Hematopoietic multipotent progenitor cell treated with erythropoietin and hydrocortisone succinate and interleukin-3 and kit ligand, for 6 days (in vitro differentiated cells): ENCODE results near the gene SENP3.

Experiments used
- DNase-seq: peaks from one replicate; pipeline ENCODE4 v3.0.0-alpha.2; 2015

Gene SENP3

GRCh38 chr17:7577327-7578199, 15.8 kb downstream of the SENP3 start:
- peak; percentile 19 for DNase-seq

- DNase-seq: peak; percentile 92
These were observed 17.5 kb downstream of the SENP3 start, which contains the start of gene CD68 for GRCh38 chr17:7579001-7579833. CD68 (plus strand) TSS chr17:7579638; CDS start chr17:7579678, 40 bp downstream.

GRCh38 chr17:7579834-7580603, 18.3 kb downstream of the SENP3 start:
- DNase-seq: peak; percentile 14

- peak; percentile 78 for DNase-seq
These were observed 19.2 kb downstream of the SENP3 start for GRCh38 chr17:7580604-7581575.

- DNase-seq: no peak
These were observed 20.9 kb downstream of the SENP3 start for GRCh38 chr17:7582396-7583252.

- peak; percentile 98 for DNase-seq
These were observed 21.8 kb downstream of the SENP3 start, which contains the start of gene MPDU1 for GRCh38 chr17:7583253-7584109. MPDU1 (plus strand) TSS chr17:7583852; CDS start chr17:7583863, 11 bp downstream.

- peak; percentile 56 for DNase-seq
These were observed 25.1 kb downstream of the SENP3 start for GRCh38 chr17:7586673-7587419.

GRCh38 chr17:7587420-7588151, 25.9 kb downstream of the SENP3 start:
- peak; percentile 61 for DNase-seq

- DNase-seq: no peak
These were observed 27.0 kb downstream of the SENP3 start for GRCh38 chr17:7588553-7589203.

- peak; percentile 91 for DNase-seq
These were observed 27.6 kb downstream of the SENP3 start for GRCh38 chr17:7589204-7589868.

- DNase-seq: no peak
These were observed 28.4 kb downstream of the SENP3 start, which contains the start of gene SOX15 for GRCh38 chr17:7589891-7590691. SOX15 (minus strand) TSS chr17:7590094; CDS start chr17:7589676, 418 bp downstream.

GRCh38 chr17:7590743-7591142, 29.0 kb downstream of the SENP3 start:
- peak; percentile 36 for DNase-seq

GRCh38 chr17:7591596-7591995, 29.9 kb downstream of the SENP3 start:
- no peak for DNase-seq

GRCh38 chr17:7592422-7593021, 30.8 kb downstream of the SENP3 start:
- DNase-seq: no peak

- no peak for DNase-seq
These were observed 31.6 kb downstream of the SENP3 start for GRCh38 chr17:7593296-7593695.
